Left kidney (tissue), 2 donors: ENCODE results near the gene CXCL16. TPM values are rescaled to one million over a fixed set of nuclear protein-coding genes. Genes with fewer than 3 reads are reported as not detected.
"Not testable (repeated sequence)": the region's sequence is repeated elsewhere in the genome, so short reads cannot be mapped to it uniquely, and the experiment has no call there.

Experiments
- DNase-seq: peaks from one replicate; pipeline ENCODE4 v3.0.0-alpha.2; 2013
- polyA plus RNA-seq: library from polyadenylated mRNA; unstranded; fragments of 120-200 nt; gene quantifications from one replicate; pipeline ENCODE4 v1.2.1, GENCODE V29; 2013; ENCODE audit not compliant: insufficient read length

The CXCL16 gene
- polyA plus RNA-seq, 1 donor: 9.5 TPM

DNA sequence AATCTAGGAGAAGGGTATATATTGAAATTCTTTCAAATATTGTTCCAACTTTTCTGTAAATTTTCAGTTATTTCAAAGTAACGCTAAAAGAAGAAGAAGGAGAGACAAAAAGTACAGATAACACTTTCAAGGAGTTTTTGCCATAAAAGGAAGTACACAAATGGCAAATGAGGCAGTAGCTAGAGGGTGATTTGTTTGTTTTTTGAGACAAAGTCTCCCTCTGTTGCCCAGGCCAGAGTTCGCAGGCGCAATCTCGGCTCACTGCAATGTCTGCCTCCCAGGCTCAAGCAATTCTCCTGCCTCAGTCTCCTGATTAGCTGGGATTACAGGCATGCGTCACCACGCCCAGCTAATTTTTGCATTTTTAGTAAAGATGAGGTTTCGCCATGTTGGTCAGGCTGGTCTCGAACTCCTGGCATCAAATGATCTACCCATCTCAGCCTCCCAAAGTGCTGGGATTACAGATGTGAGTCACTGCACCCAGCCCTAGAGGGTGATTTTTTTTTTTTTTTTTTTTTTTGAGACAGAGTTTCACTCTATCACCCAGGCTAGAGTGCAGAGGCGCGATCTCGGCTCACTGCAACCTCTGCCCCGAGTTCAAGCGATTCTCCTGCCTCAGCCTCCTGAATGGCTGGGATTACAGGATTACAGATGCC is 40.2 kb downstream of the CXCL16 start:
- not testable (repeated sequence) for DNase-seq

DNA sequence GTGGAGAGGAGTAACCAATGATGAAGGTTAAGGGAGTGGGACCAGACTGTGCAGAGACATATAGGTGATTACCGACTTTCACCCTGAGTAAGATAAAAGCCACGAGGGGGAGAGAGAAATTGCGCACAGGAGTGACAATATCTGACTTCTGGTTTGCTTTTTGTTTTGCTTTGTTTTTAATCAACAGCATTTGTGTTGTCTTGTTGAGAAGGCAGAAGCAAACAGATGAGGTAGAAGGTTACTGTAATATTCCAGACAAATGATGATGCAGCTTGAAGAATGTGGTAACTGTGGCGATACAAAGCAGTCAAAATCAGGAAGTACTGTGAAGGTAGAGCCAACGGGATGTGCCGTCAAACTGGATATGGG is 43.3 kb downstream of the CXCL16 start:
- DNase-seq: no peak

DNA sequence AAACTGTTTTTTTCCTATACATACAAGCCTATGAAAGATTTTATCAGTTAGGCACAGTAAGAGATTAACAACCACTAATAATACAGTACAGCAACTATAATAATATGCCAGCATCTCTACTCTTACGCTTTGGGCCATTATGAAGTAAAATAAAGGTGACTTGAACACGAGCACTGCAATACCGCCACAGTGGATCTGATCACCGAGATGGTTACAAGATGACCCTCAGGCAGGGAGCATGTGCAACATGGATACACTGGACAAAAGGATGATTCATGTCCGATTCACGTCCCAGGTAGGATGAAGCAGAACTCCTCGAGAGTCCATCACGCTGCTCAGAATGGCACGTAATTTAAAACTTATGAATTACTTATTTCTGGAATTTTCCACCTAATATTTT is 46.3 kb downstream of the CXCL16 start:
- no peak for DNase-seq

DNA sequence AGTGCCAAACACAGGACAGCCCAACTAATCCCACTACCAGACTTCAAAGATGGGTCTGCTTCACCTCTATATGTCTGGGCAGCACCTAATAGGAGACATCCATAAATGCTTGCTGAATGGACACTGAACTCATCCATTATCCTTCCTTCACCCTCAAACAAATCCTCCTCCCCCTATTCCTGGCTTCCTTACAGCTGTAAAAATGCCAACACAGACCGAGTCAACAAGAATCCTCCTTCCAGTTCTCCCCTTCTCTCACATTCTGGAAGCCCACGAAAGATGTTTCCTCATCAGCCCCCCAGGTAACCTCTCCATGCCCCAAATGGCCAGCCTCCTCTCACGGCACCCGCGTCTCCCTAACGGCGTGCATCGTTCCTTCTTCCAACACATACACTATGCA is 48.0 kb downstream of the CXCL16 start:
- no peak for DNase-seq

DNA sequence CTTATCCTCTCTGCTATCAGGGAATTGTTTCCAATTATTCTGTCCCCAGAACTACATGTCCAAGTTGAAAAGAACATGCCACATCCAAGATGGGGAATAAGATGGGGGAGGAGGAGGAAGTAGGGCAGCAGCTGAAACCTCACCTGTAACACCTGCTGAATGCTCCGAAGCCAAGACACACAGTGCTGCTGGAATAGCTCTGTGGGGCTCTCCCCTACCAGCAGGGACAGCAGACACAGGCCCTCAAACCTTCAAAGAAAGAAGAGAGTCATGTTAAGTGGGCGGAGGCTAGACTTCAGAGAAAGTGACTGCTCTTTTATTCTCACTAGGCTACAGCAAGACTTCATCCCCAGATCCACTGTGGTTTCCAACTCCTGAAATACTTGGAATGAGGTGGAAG is 49.0 kb downstream of the CXCL16 start:
- no peak for DNase-seq

DNA sequence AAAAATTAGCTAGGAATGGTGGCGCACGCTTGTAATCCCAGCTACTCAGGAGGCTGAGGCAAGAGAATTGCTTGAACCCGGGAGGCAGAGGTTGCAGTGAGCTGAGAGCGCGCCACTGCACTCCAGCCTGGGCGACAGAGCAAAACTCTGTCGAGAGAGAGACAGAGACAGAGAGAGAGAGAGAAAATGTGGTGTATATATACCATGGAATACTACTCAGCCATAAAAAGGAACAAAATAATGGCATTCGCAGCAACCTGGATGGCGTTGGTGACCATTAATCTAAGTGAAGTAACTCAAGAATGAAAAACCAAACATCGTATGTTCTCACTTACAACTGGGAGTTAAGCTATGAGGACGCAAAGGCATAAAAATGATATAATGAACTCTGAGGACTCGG is 49.9 kb downstream of the CXCL16 start:
- not testable (repeated sequence) for DNase-seq

DNA sequence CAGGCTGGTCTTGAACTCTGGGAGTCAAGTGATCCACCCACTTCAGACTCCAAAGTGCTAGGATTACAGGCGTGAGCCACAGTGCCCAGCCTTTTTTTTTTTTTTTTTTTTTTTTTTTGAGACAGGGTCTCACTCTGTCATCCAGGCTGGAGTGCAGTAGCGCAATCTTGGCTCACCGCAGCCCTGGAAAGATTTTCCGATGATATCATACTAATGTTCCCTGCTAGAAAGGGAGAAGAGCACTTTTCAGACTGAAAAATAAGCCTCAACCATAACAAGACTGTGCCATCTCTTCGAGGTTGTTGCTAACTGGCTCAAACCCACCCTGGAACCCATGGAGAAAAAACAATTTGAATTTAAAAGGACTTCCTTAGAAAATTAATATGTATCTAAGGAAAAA is 56.0 kb downstream of the CXCL16 start:
- DNase-seq: not testable (repeated sequence)

Other genes with a start within 250 kb of the CXCL16 start
- gene SPNS2, start 241.0 kb downstream of the CXCL16 start, polyA plus RNA-seq: 32.3 TPM
- 38.1 TPM for gene MYBBP1A, start 184.5 kb downstream of the CXCL16 start, polyA plus RNA-seq
- 6.3 TPM for gene GGT6, start 179.4 kb downstream of the CXCL16 start, polyA plus RNA-seq
- gene SMTNL2, start 155.4 kb downstream of the CXCL16 start, polyA plus RNA-seq: 57.5 TPM
- gene ALOX15, start 98.2 kb downstream of the CXCL16 start, polyA plus RNA-seq: 0.25 TPM
- 46.5 TPM for gene PELP1, start 35.8 kb downstream of the CXCL16 start, polyA plus RNA-seq
- 32.7 TPM for gene ARRB2, start 29.3 kb downstream of the CXCL16 start, polyA plus RNA-seq
- 23.1 TPM for gene MED11, start 8.5 kb downstream of the CXCL16 start, polyA plus RNA-seq
- gene ZMYND15, start 95 bp downstream of the CXCL16 start, polyA plus RNA-seq: 0.32 TPM
- 1.1 TPM for gene TM4SF5, start 32.0 kb upstream of the CXCL16 start, polyA plus RNA-seq
- 0.33 TPM for gene VMO1, start 46.4 kb upstream of the CXCL16 start, polyA plus RNA-seq
- gene GLTPD2, start 49.0 kb upstream of the CXCL16 start, polyA plus RNA-seq: 4.1 TPM
- gene PSMB6, start 56.2 kb upstream of the CXCL16 start, polyA plus RNA-seq: 122 TPM
- 44.5 TPM for gene PLD2, start 67.2 kb upstream of the CXCL16 start, polyA plus RNA-seq
- gene MINK1, start 93.4 kb upstream of the CXCL16 start, polyA plus RNA-seq: 69.7 TPM
- 0.71 TPM for gene C17orf107, start 159.6 kb upstream of the CXCL16 start, polyA plus RNA-seq
- gene CHRNE, start 163.2 kb upstream of the CXCL16 start, polyA plus RNA-seq: 1.2 TPM
- gene GP1BA, start 192.3 kb upstream of the CXCL16 start, polyA plus RNA-seq: 3.2 TPM
- gene SLC25A11, start 200.1 kb upstream of the CXCL16 start, polyA plus RNA-seq: 65.3 TPM
- gene RNF167, start 200.3 kb upstream of the CXCL16 start, polyA plus RNA-seq: 136 TPM
- 323 TPM for gene PFN1, start 208.6 kb upstream of the CXCL16 start, polyA plus RNA-seq
- 23.4 TPM for gene ENO3, start 211.2 kb upstream of the CXCL16 start, polyA plus RNA-seq
- gene SPAG7, start 227.9 kb upstream of the CXCL16 start, polyA plus RNA-seq: 87.8 TPM
- gene CAMTA2, start 247.7 kb upstream of the CXCL16 start, polyA plus RNA-seq: 31.7 TPM